Motor neuron (in vitro differentiated cells): ENCODE measurements around the gene MARCHF6. TPM values are rescaled to one million over a fixed set of nuclear protein-coding genes. Genes with fewer than 3 reads are reported as not detected.
A peak's percentile ranks its signal among the peaks of the same experiment; 100 is the strongest.

Source experiments
- ATAC-seq, 8 experiments: fragments of 200-7000 bp; cut with Tn5 transposase; replicated peaks in 6 of 8; 2 replicates each; pipeline ENCODE4 v1.8.0; 2021; ENCODE audit warnings: mild to moderate bottlenecking in 8 of 8, moderate library complexity in 8 of 8
- H3K27ac ChIP-seq, 2 donors: fragments of 250-450 bp; sonication (Bioruptor Pico); 2 replicates each; pipeline ENCODE4 v1.9.0; 2021; ENCODE audit warnings: antibody characterized with exemption in 2 of 2, mild to moderate bottlenecking in 2 of 2, moderate library complexity in 1 of 2
- H3K4me1 ChIP-seq, 2 donors: fragments of 250-450 bp; sonication (Bioruptor Pico); replicated peaks in 1 of 2; 2 replicates each; pipeline ENCODE4 v1.6.1; 2021; ENCODE audit warnings: antibody characterized with exemption in 2 of 2, mild to moderate bottlenecking in 2 of 2, moderate library complexity in 1 of 2
- H3K4me3 ChIP-seq, 5 donors: fragments of 250-450 bp; sonication (Bioruptor Pico); 2 replicates each; pipeline ENCODE4 v1.9.0; 2021; ENCODE audit warnings: antibody characterized with exemption in 5 of 5, mild to moderate bottlenecking in 5 of 5, moderate library complexity in 4 of 5
- whole genome bisulfite sequencing, 10 experiments: fragments of 450-650 bp; shearing (Covaris generic); methylation state at CpG; one replicate each; pipeline ENCODE4 v1.0.0; 2022; 5-methylcytosine and 5-hydroxymethylcytosine counted together
- in situ Hi-C, 9 experiments: fragments of 400-800 bp; cut with MboI; loops; one replicate each; pipeline ENCODE4 v1.15.0; 2021; ENCODE audit warnings: low sequenced_read_pairs in 9 of 9, low pct_unique_long_range_greater_than_20kb in 2 of 9; ENCODE audit not compliant: unreplicated experiment in 9 of 9
- total RNA-seq, 8 experiments: library from RNA; unstranded; fragments of 300-600 nt; gene quantifications; 2 replicates each; pipeline versions ENCODE4 v1.2.3 to v1.2.4, GENCODE V29; 2022

MARCHF6 gene
- total RNA-seq, 8 experiments from 2014 or later = 27.2 to 172 (median 96.6) TPM

GRCh38 chr5:10315201-10315600 lies 38.3 kb upstream of the MARCHF6 start:
- H3K27ac ChIP-seq = no peak overlapping the region
- in situ Hi-C loops = no loop called here
- H3K4me1 ChIP-seq = no peaks in the 10 kb centered on the region
- no peak for ATAC-seq
- H3K4me3 ChIP-seq = no peak overlapping the region
- WGBS, 10 experiments = 36 to 100% (median 80%) methylated on average over 1 to 5 of the region's 5 CpGs; no CpG with 5 or more reads in 1 of the 10 experiments

GRCh38 chr5:10315824-10316509 lies 37.5 kb upstream of the MARCHF6 start:
- WGBS, 10 experiments = 79 to 96% (median 91%) methylated on average over 2 to 10 of the region's 15 CpGs; no CpG with 5 or more reads in 1 of the 10 experiments
- no peak for ATAC-seq
- in situ Hi-C loops = no loop called here
- H3K4me3 ChIP-seq = no peak overlapping the region
- H3K4me1 ChIP-seq = no peaks in the 10 kb centered on the region
- no peak overlapping the region for H3K27ac ChIP-seq

- no peak overlapping the region for H3K4me3 ChIP-seq
- 28 to 100% (median 75%) methylated on average over 1 to 5 of the region's 6 CpGs for WGBS, 10 experiments
- in situ Hi-C loops = no loop called here
- H3K4me1 ChIP-seq = no peaks in the 10 kb centered on the region
- no peak overlapping the region for H3K27ac ChIP-seq
- peak in 1 of 8 experiments; percentile 26 for ATAC-seq
Measured at GRCh38 chr5:10317825-10318682, 35.4 kb upstream of the MARCHF6 start.

GRCh38 chr5:10319202-10319851 lies 34.2 kb upstream of the MARCHF6 start:
- no peak overlapping the region for H3K4me3 ChIP-seq
- ATAC-seq = peak in 2 of 8 experiments; percentile 78 to 83
- peaks cover 4 to 10% of the 10 kb centered on the region in 2 donors for H3K4me1 ChIP-seq
- no peak overlapping the region for H3K27ac ChIP-seq
- in situ Hi-C loops = no loop called here
- WGBS, 10 experiments = 67 to 89% (median 84%) methylated on average over 1 to 10 of the region's 11 CpGs; no CpG with 5 or more reads in 3 of the 10 experiments

- Histone ChIP-seq H3K4me1 (peaks cover 4 to 10% of the 10 kb centered on the region in 2 donors), H3K27ac (no peak overlapping the region), H3K4me3 (no peak overlapping the region)
- WGBS, 10 experiments = 67 to 100% methylated on average over 2 to 3 of the region's 3 CpGs; no CpG with 5 or more reads in 8 of the 10 experiments
- in situ Hi-C loops = no loop called here
- no peak for ATAC-seq
Measured at GRCh38 chr5:10320793-10321192, 32.7 kb upstream of the MARCHF6 start.

- in situ Hi-C loops = no loop called here
- H3K4me3 ChIP-seq = no peak overlapping the region
- H3K27ac ChIP-seq = no peak overlapping the region
- H3K4me1 ChIP-seq = peaks cover 4 to 10% of the 10 kb centered on the region in 2 donors
- ATAC-seq = no peak
- WGBS, 10 experiments = 63 to 92% (median 77%) methylated on average over 2 to 8 of the region's 9 CpGs; no CpG with 5 or more reads in 1 of the 10 experiments
Measured at GRCh38 chr5:10321882-10322281, 31.6 kb upstream of the MARCHF6 start.

GRCh38 chr5:10323588-10324488 lies 29.7 kb upstream of the MARCHF6 start:
- ATAC-seq = peak; percentile 18 to 98 (median 82)
- Histone ChIP-seq H3K4me1 (peaks cover 4 to 10% of the 10 kb centered on the region in 2 donors), H3K4me3 (no peak overlapping the region), H3K27ac (peak overlapping the region in 1 of 2 donors; percentile 37)
- in situ Hi-C loops = no loop called here
- 35 to 92% (median 78%) methylated on average over 1 to 6 of the region's 6 CpGs; no CpG with 5 or more reads in 1 of the 10 experiments for WGBS, 10 experiments

- Histone ChIP-seq H3K4me3 (no peak overlapping the region), H3K27ac (no peak overlapping the region), H3K4me1 (peaks cover 4 to 10% of the 10 kb centered on the region in 2 donors)
- ATAC-seq = no peak
- WGBS, 10 experiments = 74 to 100% (median 90%) methylated on average over 1 to 5 of the region's 6 CpGs
- in situ Hi-C loops = no loop called here
Measured at GRCh38 chr5:10324518-10325370, 28.8 kb upstream of the MARCHF6 start.

- peak in 1 of 8 experiments; percentile 23 for ATAC-seq
- 40 to 90% (median 74%) methylated on average over 1 to 5 of the region's 5 CpGs; no CpG with 5 or more reads in 3 of the 10 experiments for WGBS, 10 experiments
Measured at GRCh38 chr5:10328323-10328722, 25.2 kb upstream of the MARCHF6 start.

GRCh38 chr5:10329446-10329819 lies 24.1 kb upstream of the MARCHF6 start:
- 14 to 100% (median 78%) methylated on average over 1 to 2 of the region's 2 CpGs for whole genome bisulfite sequencing, 10 experiments
- in situ Hi-C loops = no loop called here
- no peak overlapping the region for H3K4me3 ChIP-seq
- no peak for ATAC-seq
- H3K27ac ChIP-seq = no peak overlapping the region
- H3K4me1 ChIP-seq = peaks cover 0 to 8% of the 10 kb centered on the region in 2 donors

More at GRCh38 chr5:10328323-10328722, 25.2 kb upstream of the MARCHF6 start:
- Histone ChIP-seq H3K4me1 (peaks cover 7 to 10% of the 10 kb centered on the region in 2 donors), H3K27ac (no peak overlapping the region), H3K4me3 (no peak overlapping the region)
- in situ Hi-C loops = no loop called here

GRCh38 chr5:10329820-10330481 lies 23.5 kb upstream of the MARCHF6 start:
- ATAC-seq = peak in 1 of 8 experiments; percentile 19
- WGBS, 10 experiments = 19 to 100% (median 60%) methylated on average over 1 to 6 of the region's 7 CpGs; no CpG with 5 or more reads in 2 of the 10 experiments

More at GRCh38 chr5:10329820-10330481, 23.5 kb upstream of the MARCHF6 start:
- Histone ChIP-seq H3K4me1 (peaks cover 0 to 8% of the 10 kb centered on the region in 2 donors), H3K27ac (no peak overlapping the region), H3K4me3 (no peak overlapping the region)
- in situ Hi-C loops = no loop called here
